ENCODE measurements around the gene M6PR. TPM values are rescaled to one million over a fixed set of nuclear protein-coding genes. Genes with fewer than 3 reads are reported as not detected.

M6PR gene
- polyA plus RNA-seq, 3 donors from 2014 or later = 285 to 435 (median 395) TPM

- no peak for DNase-seq
- Mint-ChIP-seq H3K27me3 (ENCODE audit: low read depth in 3 of 3) (peaks cover 0 to 8% (median 1%) of the 10 kb centered on the region in 3 donors), H3K27ac (no peak overlapping the region), H3K4me3 (no peak overlapping the region), H3K9me3 (no peaks in the 10 kb centered on the region), H3K36me3 (no peaks in the 10 kb centered on the region), H3K4me1 (no peaks in the 10 kb centered on the region)
Measured at GRCh38 chr12:8897081-8897480, 52.4 kb downstream of the M6PR start.

- Mint-ChIP-seq H3K9me3 (no peaks in the 10 kb centered on the region), H3K4me3 (no peak overlapping the region), H3K4me1 (peaks cover 3 to 8% of the 10 kb centered on the region in 2 donors), H3K27ac (no peak overlapping the region), H3K36me3 (no peaks in the 10 kb centered on the region), H3K27me3 (ENCODE audit: low read depth in 3 of 3) (peaks cover 0 to 9% (median 1%) of the 10 kb centered on the region in 3 donors)
- no peak for DNase-seq
Measured at GRCh38 chr12:8894986-8895385, 54.5 kb downstream of the M6PR start.

GRCh38 chr12:8894378-8894777, 55.1 kb downstream of the M6PR start:
- Mint-ChIP-seq H3K27me3 (ENCODE audit: low read depth in 3 of 3) (peaks cover 0 to 9% (median under 1%) of the 10 kb centered on the region in 3 donors), H3K27ac (no peak overlapping the region), H3K9me3 (no peaks in the 10 kb centered on the region), H3K36me3 (no peaks in the 10 kb centered on the region), H3K4me1 (peaks cover 3 to 8% of the 10 kb centered on the region in 2 donors), H3K4me3 (no peak overlapping the region)
- no peak for DNase-seq

- H3K4me3 Mint-ChIP-seq = no peak overlapping the region
- peaks cover 0 to 11% (median 2%) of the 10 kb centered on the region in 3 donors for H3K27me3 Mint-ChIP-seq (ENCODE audit: low read depth in 3 of 3)
- no peaks in the 10 kb centered on the region for H3K36me3 Mint-ChIP-seq
- no peak for DNase-seq
- no peak overlapping the region for H3K27ac Mint-ChIP-seq
- H3K4me1 Mint-ChIP-seq = peaks cover 3 to 8% of the 10 kb centered on the region in 2 donors
- no peaks in the 10 kb centered on the region for H3K9me3 Mint-ChIP-seq
Measured at GRCh38 chr12:8891976-8892375, 57.5 kb downstream of the M6PR start.

Other genes starting within 250 kb of the M6PR start
- not detected for gene A2ML1, start 127.0 kb downstream of the M6PR start, polyA plus RNA-seq
- 10 to 100 TPM in 1 of 3 donors, 1 to 10 TPM in 2; 3.7 to 22.0 (median 7.1) TPM for gene PHC1, start 35.1 kb downstream of the M6PR start, polyA plus RNA-seq
- 100 to 1,000 TPM; 183 to 569 (median 308) TPM for gene KLRG1, start 39.9 kb upstream of the M6PR start, polyA plus RNA-seq
- 1 to 10 TPM in 2 of 3 donors, not detected in 1; 1.3 to 1.5 TPM for gene A2M, start 166.3 kb upstream of the M6PR start, polyA plus RNA-seq